Loucy (cell line): ENCODE data around the gene WWTR1.

Experiments used
- H2AFZ ChIP-seq: fragments of 200-600 bp; sonication (generic); 2 replicates; pipeline ENCODE4 v1.6.0; 2016; ENCODE audit warnings: antibody characterized with exemption, mild to moderate bottlenecking, low read length, moderate library complexity
- H3F3A ChIP-seq: fragments of 200-600 bp; 2 replicates; pipeline ENCODE4 v1.6.0; 2016; ENCODE audit warnings: antibody characterized with exemption, low read depth, mild to moderate bottlenecking
- H3K27me3 ChIP-seq: fragments of 200-600 bp; sonication (generic); 2 replicates; pipeline ENCODE4 v1.6.1; 2014; ENCODE audit warnings: low read length, mild to moderate bottlenecking; ENCODE audit not compliant: insufficient read depth, poor library complexity, severe bottlenecking
- H3K36me3 ChIP-seq: fragments of 200-600 bp; sonication (generic); 2 replicates; pipeline ENCODE4 v1.6.1; 2016; ENCODE audit warnings: low read length; ENCODE audit not compliant: insufficient read depth
- H3K4me1 ChIP-seq: fragments of 200-600 bp; sonication (generic); 2 replicates; pipeline ENCODE4 v1.5.1; 2014; ENCODE audit warnings: low read length, mild to moderate bottlenecking; ENCODE audit not compliant: insufficient read depth, poor library complexity, severe bottlenecking
- H3K4me2 ChIP-seq: fragments of 200-600 bp; sonication (generic); 2 replicates; pipeline ENCODE4 v1.6.0; 2014; ENCODE audit warnings: antibody characterized with exemption, low read length, low read depth, mild to moderate bottlenecking; ENCODE audit not compliant: poor library complexity, severe bottlenecking
- H3K4me3 ChIP-seq: fragments of 200-600 bp; sonication (generic); 2 replicates; pipeline ENCODE4 v1.5.1; 2014; ENCODE audit warnings: low read length, mild to moderate bottlenecking, mixed read lengths; ENCODE audit not compliant: poor library complexity, severe bottlenecking
- H3K79me2 ChIP-seq: fragments of 200-600 bp; sonication (generic); 2 replicates; pipeline ENCODE4 v1.6.1; 2014; ENCODE audit warnings: low read length; ENCODE audit not compliant: insufficient read depth
- H3K9ac ChIP-seq: fragments of 200-600 bp; sonication (generic); 2 replicates; pipeline ENCODE4 v1.6.0; 2014; ENCODE audit warnings: mild to moderate bottlenecking, low read depth, low read length, moderate library complexity; ENCODE audit not compliant: poor library complexity, severe bottlenecking
- H3K9me2 ChIP-seq: fragments of 200-600 bp; sonication (generic); replicated peaks from 2 replicates; pipeline ENCODE4 v1.6.1; 2016; ENCODE audit warnings: low read depth, low read length, mixed read lengths
- H3K9me3 ChIP-seq: fragments of 200-600 bp; sonication (generic); 2 replicates; pipeline ENCODE4 v1.6.1; 2014; ENCODE audit warnings: mild to moderate bottlenecking, antibody characterized with exemption, low read length, low read depth; ENCODE audit not compliant: insufficient read depth
- H4K20me1 ChIP-seq: fragments of 200-600 bp; sonication (generic); 2 replicates; pipeline ENCODE4 v1.6.0; 2014; ENCODE audit warnings: antibody characterized with exemption, low read length, mild to moderate bottlenecking; ENCODE audit not compliant: insufficient read depth, poor library complexity, severe bottlenecking
- EZH2phosphoT487 ChIP-seq: fragments of 200-600 bp; IDR thresholded peaks from 2 replicates; pipeline ENCODE4 v1.6.1; 2018; ENCODE audit warnings: antibody characterized with exemption, mild to moderate bottlenecking, moderate library complexity, borderline replicate concordance
- TF ChIP-seq, protein P1 (sequence below): fragments of 200-600 bp; sonication (generic); conservative IDR thresholded peaks from 2 replicates; pipeline ENCODE4 v1.5.1; 2014; ENCODE audit warnings: mild to moderate bottlenecking, antibody characterized with exemption, low read length

Gene WWTR1

DNA sequence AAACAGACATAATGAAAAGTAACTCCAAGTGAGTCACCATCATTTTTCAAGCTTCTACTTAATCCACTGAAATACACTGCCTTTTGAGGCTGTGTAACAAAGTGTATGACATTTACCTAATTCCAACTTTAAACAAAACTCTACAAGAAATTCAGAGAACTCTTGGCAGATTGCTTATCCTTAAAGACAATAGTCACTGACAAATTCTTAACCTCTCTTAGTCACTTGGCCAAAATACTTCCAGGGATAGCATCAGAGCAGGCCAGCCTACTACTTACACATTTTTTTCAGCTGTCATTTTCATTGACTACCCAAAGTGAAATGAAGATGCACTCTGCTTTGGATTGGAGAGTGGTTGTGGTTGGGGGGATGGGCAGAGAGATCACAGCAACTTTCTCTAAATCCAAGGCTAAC, 3.6 kb downstream of the WWTR1 start:
- no peak overlapping the region for H3K4me3 ChIP-seq
- H3K36me3 ChIP-seq: no peaks in the 10 kb centered on the region
- H3F3A ChIP-seq: no peaks in the 10 kb centered on the region
- TF ChIP-seq EZH2phosphoT487: no peak
- TF ChIP-seq, protein P1, sequence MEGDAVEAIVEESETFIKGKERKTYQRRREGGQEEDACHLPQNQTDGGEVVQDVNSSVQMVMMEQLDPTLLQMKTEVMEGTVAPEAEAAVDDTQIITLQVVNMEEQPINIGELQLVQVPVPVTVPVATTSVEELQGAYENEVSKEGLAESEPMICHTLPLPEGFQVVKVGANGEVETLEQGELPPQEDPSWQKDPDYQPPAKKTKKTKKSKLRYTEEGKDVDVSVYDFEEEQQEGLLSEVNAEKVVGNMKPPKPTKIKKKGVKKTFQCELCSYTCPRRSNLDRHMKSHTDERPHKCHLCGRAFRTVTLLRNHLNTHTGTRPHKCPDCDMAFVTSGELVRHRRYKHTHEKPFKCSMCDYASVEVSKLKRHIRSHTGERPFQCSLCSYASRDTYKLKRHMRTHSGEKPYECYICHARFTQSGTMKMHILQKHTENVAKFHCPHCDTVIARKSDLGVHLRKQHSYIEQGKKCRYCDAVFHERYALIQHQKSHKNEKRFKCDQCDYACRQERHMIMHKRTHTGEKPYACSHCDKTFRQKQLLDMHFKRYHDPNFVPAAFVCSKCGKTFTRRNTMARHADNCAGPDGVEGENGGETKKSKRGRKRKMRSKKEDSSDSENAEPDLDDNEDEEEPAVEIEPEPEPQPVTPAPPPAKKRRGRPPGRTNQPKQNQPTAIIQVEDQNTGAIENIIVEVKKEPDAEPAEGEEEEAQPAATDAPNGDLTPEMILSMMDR: no peak
- no peaks in the 10 kb centered on the region for H4K20me1 ChIP-seq
- no peaks in the 10 kb centered on the region for H3K79me2 ChIP-seq
- no peak overlapping the region for H2AFZ ChIP-seq
- H3K9me2 ChIP-seq: no peaks in the 10 kb centered on the region
- H3K4me1 ChIP-seq: no peaks in the 10 kb centered on the region
- H3K9me3 ChIP-seq: no peaks in the 10 kb centered on the region
- H3K9ac ChIP-seq: no peak overlapping the region
- H3K27me3 ChIP-seq: no peaks in the 10 kb centered on the region
- no peak overlapping the region for H3K4me2 ChIP-seq

DNA sequence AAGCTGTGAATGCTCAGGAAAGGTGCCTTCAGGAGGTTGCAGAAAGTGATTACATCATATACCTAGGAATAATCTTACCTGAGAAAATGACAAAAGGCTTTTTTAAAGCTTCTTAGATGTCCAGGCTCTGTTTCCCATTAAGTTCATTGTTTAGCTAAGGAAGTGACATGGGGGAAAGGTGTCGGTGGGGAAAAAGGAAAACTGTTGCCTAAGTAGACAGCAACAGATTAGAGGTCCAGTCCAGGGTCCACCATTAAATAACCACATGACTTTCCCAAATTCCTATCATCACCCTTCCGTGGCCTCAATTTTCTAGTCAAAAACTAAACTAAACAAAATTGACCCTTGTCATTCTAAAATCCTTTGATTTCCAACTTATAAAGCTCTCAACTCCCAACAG, 4.3 kb downstream of the WWTR1 start:
- no peak overlapping the region for H3K4me2 ChIP-seq
- no peak overlapping the region for H3K9ac ChIP-seq
- no peaks in the 10 kb centered on the region for H3K36me3 ChIP-seq
- no peaks in the 10 kb centered on the region for H3F3A ChIP-seq
- H3K4me1 ChIP-seq: no peaks in the 10 kb centered on the region
- H3K4me3 ChIP-seq: no peak overlapping the region
- no peak overlapping the region for H2AFZ ChIP-seq
- H3K9me3 ChIP-seq: no peaks in the 10 kb centered on the region
- TF ChIP-seq, protein P1: no peak
- no peak for TF ChIP-seq EZH2phosphoT487
- H3K27me3 ChIP-seq: no peaks in the 10 kb centered on the region
- no peaks in the 10 kb centered on the region for H3K9me2 ChIP-seq
- H3K79me2 ChIP-seq: no peaks in the 10 kb centered on the region
- no peaks in the 10 kb centered on the region for H4K20me1 ChIP-seq

DNA sequence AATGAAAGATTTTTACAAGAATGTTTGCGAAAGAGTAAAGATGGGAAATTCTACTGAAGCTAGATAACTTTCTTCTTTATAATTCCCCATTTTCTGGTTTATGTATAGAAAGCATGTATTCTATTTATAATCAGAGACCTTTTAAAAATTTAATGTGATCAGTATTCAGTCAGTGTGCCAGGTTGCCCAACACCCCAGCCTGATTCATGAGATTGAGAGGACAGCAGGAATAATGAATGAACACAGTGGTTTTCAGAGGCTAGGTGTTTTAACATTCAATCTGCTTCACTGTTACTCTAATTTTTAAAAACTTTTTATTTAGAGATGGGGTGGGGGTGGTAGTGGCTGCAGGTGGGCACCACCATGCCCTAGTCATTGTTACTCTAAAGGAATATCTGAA, 4.7 kb downstream of the WWTR1 start:
- H3K4me1 ChIP-seq: no peaks in the 10 kb centered on the region
- H3F3A ChIP-seq: no peaks in the 10 kb centered on the region
- H2AFZ ChIP-seq: no peak overlapping the region
- H3K9ac ChIP-seq: no peak overlapping the region
- no peaks in the 10 kb centered on the region for H4K20me1 ChIP-seq
- no peak for TF ChIP-seq EZH2phosphoT487
- TF ChIP-seq, protein P1: no peak
- H3K9me2 ChIP-seq: no peaks in the 10 kb centered on the region
- H3K4me2 ChIP-seq: no peak overlapping the region
- H3K27me3 ChIP-seq: no peaks in the 10 kb centered on the region
- H3K79me2 ChIP-seq: no peaks in the 10 kb centered on the region
- H3K36me3 ChIP-seq: no peaks in the 10 kb centered on the region
- no peak overlapping the region for H3K4me3 ChIP-seq
- no peaks in the 10 kb centered on the region for H3K9me3 ChIP-seq
